ENCODE results near the gene BHMT2. TPM values are rescaled to one million over a fixed set of nuclear protein-coding genes. Genes with fewer than 3 reads are reported as not detected.

Gene BHMT2
- total RNA-seq, 1 experiment from 2014 or later = not detected

GRCh38 chr5:79059674-79060073 is 9.9 kb upstream of the BHMT2 start:
- DNase-seq (ENCODE audit: low read depth) = no peak

DNA sequence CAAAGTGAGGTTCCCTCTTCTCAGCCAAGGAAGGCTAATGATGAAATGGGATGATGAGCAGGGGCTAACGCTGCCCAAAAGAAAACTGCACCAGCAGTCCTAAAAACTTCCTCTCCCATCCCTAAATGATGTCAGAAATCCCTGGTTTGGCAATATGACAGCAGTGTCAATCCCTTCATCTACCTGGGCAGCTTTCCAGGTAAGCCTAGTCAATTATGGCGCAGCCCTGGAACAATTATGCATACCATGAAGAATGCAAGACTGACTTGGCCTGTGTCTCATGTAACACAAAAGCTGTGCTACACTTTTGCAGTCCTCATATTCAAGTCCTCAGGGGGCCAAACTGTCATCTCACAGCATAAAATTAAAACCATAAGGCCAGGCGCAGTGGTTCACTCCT is 7.1 kb upstream of the BHMT2 start:
- DNase-seq (ENCODE audit: low read depth) = no peak

DNA sequence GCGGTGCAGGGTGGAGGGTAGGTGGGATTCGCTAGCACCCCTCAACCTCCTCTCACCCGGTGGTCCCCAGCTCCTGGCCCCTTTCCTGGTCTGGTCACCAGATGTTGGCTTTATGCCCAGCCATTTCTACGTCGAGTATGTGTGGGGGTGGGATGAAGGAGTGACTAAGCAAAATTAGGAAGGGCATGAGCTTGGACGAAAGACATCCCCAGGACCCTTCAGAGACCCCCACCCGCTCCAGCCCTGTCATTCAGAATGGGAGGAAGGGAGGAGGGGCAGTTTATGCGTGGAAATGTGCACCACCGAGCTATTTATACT is 742 bp downstream of the BHMT2 start:
- DNase-seq (ENCODE audit: low read depth) = no peak

GRCh38 chr5:79074641-79075040 is 5.1 kb downstream of the BHMT2 start:
- peak; percentile 85 for DNase-seq (ENCODE audit: low read depth)

- DNase-seq (ENCODE audit: low read depth) = no peak
Measured at GRCh38 chr5:79075646-79076426, 6.3 kb downstream of the BHMT2 start.

- no peak for DNase-seq (ENCODE audit: low read depth)
Measured at GRCh38 chr5:79076819-79077218, 7.3 kb downstream of the BHMT2 start.

- DNase-seq (ENCODE audit: low read depth) = no peak
Measured at GRCh38 chr5:79077680-79078365, 8.3 kb downstream of the BHMT2 start.

- no peak for DNase-seq (ENCODE audit: low read depth)
Measured at GRCh38 chr5:79080804-79081203, 11.2 kb downstream of the BHMT2 start.

- DNase-seq (ENCODE audit: low read depth) = no peak
Measured at GRCh38 chr5:79081779-79082178, 12.2 kb downstream of the BHMT2 start.

GRCh38 chr5:79086116-79086515 is 16.5 kb downstream of the BHMT2 start:
- DNase-seq (ENCODE audit: low read depth) = peak; percentile 17

- no peak for DNase-seq (ENCODE audit: low read depth)
Measured at GRCh38 chr5:79088507-79088906, 18.9 kb downstream of the BHMT2 start.

GRCh38 chr5:79091064-79091463 is 21.5 kb downstream of the BHMT2 start:
- no peak for DNase-seq (ENCODE audit: low read depth)

DNA sequence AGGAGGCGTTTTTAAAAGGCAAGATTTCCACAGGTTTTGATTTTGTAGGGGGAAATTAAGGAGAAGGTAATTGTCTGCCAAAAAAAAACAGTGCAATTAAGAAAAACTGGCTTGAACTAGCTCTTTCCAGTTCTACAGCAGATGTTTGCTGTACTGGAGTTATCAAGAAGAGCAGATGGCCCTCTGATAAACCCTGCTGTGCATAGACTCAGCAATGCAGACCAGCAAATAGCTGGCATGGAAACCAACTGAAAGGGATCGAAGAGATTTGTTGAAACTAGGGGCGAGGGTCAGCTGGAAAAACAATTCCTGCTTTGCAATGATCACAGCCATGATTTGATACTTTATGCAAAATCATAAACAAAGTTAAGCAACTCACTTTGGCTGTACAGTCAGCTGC is 24.2 kb downstream of the BHMT2 start:
- no peak for DNase-seq (ENCODE audit: low read depth)

- DNase-seq (ENCODE audit: low read depth) = no peak
Measured at GRCh38 chr5:79105868-79106267, 36.3 kb downstream of the BHMT2 start.

GRCh38 chr5:79107020-79107796 is 37.6 kb downstream of the BHMT2 start:
- peak; percentile 68 for DNase-seq (ENCODE audit: low read depth)

DNA sequence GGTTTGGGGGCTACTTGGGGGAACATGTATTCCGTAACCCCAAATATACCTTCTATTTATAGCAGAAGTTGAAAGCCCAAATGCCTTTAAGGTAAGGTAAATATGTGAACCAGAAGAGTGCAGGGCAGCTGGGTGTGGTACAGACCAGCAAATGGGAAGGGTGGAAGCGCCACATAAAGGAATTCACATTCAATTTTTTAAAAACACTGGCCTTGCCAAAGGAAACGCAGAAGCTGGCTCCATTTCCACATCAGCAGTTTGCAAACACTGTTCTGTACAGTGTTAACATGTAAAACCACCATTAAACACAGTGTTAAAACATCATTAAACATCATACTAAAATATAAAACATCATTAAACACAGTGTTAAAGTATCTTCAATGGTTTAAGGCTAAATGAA is 38.5 kb downstream of the BHMT2 start:
- DNase-seq (ENCODE audit: low read depth) = no peak

- DNase-seq (ENCODE audit: low read depth) = no peak
Measured at GRCh38 chr5:79108792-79109191, 39.2 kb downstream of the BHMT2 start.

- no peak for DNase-seq (ENCODE audit: low read depth)
Measured at GRCh38 chr5:79109527-79110492, 40.2 kb downstream of the BHMT2 start.

DNA sequence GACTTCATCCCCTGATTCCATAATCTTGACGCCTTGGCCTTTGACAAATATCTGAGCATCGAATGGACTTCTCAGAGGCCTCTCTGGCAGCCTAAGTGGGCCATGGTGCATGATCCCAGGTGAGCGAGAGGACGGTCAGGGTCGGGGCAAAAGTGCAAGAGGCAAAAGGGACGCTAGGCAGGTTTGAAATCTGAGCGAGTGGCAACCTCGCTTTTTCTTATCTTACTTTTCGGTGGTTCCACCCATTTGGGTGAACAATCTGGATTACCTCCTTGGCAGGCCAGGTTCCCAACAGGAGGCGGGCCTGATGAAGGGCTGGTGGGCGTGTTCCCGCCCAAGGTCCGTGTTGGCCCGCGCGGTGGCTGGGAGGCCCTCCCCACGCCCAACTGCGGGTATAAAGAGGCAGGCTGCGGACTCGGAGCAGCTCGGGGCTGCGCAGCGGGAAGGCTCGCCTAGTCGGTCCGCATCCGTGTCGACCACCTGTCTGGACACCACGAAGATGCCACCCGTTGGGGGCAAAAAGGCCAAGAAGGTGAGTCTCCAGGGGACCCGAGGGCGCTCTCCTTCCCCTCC is 41.9 kb downstream of the BHMT2 start, which contains the start of gene BHMT:
TSS of gene BHMT (plus strand) at position 423 of the 573 bp plus-strand sequence. CDS start at position 500, 77 bp downstream.
- DNase-seq (ENCODE audit: low read depth) = no peak

DNA sequence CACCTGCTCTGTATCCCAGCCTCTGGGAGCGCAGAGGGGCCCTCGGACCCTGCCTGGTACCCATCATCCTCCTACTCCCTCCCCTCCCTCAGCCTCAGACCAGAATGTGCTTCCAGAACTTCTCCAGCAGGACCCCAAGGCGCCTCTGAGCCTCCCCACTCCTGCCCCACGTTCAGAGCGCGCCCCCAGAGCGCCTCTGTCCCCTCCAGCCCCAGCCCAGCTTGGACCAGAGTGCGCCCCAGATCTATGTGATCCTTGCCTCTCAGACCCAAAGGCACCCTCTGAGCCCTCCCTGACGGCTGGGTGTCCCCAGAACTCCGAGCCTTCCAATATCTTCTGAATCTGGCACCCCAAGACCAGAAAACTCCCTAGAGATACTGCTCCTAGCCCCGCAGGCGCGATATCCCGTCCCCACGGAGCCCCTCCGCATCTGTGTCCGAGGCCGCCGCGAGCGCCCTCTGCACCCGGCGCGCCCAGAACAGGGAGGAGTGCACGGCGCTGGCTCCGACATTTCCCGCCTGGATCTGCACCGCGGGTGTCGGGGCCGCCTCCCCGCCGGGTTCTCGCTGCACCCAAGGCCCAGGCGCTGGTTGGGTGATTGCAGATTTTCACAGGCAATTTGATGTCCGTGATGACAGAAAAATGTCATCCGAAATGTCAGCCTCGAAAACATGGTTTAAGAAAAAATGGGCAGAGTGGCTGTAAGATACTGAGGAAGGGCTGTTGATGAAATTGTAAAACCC is 42.6 kb downstream of the BHMT2 start:
- DNase-seq (ENCODE audit: low read depth) = no peak
